HTR-8/SVneo (cell line): ENCODE data around the gene UBE2L3.
"Not testable (repeated sequence)": the region's sequence is repeated elsewhere in the genome, so short reads cannot be mapped to it uniquely, and the experiment has no call there.

Experiments used
- DNase-seq: peaks from one replicate; pipeline ENCODE4 v3.0.0; 2011; ENCODE audit warnings: low spot score, mixed read lengths; ENCODE audit not compliant: insufficient read length
- FAIRE-seq: peaks from 2 replicates; lab custom pipeline; 2011; peaks lifted over from hg19 to GRCh38; lab: Jason Lieb, UNC

The UBE2L3 gene

DNA sequence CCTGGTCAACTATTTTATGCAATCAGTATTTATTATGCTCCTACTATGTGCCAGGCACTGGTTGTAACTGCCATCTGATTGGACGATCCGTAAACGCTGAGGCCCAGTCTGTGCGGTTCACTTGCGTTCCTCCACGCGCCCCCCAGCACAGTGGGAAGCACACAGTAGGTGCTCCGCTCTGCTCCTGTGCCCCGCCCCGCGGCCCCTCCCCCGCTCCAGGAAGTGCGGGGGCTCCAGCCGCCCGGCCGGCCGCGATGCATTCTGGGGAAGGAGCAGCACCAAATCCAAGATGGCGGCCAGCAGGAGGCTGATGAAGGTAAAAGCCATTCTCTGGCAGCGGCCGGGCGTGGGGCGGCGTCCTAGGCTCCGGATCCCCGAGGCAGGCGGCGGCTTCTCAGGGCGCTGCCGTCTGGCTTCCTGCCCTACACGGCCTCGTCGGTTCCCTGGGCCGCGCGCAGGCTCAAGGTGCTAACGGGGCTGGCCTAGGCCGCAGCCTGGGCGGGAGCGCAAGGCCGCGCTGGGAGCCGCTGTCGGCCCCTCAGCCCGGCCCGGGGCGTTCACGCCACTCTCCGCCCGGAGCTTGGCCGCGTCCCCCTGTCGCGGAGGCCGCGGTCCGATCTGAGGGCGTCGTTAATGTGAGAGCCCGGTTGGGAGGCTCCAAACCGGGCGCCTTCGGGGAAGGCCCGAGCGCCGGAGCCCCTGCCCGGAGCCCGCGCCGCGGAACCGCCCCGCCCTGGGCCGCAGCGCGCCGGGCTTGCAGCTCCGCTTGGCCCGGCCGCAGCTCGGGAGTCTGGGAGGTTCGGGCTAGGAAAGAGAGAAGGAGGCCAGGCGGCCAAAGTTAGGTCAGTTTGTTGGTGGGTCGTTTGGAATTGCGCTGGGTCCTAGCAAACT, at the start of gene UBE2L3:
TSS of gene UBE2L3 (plus strand) at position 259 of the 891 bp plus-strand sequence. CDS start at position 290, 31 bp downstream.
- FAIRE-seq (no peak), DNase-seq (peak; percentile 75)

GRCh38 chr22:21526705-21527500, 40.6 kb upstream of the UBE2L3 start:
- FAIRE-seq, DNase-seq: not testable (repeated sequence)

DNA sequence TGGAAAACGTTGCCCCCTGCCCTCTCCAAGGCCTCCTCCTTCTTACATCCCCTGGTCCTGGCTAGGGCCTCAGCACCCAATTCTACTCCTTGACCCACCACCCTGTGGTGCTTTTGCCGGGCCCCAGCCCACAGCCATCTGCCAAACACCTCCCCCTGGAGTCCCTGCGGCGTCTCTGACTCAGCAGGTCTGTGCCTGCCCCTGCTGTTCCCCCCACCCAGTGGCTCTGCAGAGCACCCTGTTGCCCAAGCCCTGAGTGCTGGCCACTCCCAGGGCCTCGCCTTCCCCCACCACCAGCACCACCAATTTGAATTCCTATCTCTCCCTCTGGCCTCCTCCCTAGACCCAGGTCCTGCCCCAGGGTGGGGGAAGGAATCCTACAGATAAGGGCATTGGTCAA, 36.0 kb upstream of the UBE2L3 start:
- not testable (repeated sequence) for FAIRE-seq, DNase-seq

- FAIRE-seq, DNase-seq: not testable (repeated sequence)
Measured at GRCh38 chr22:21532863-21533648, 34.5 kb upstream of the UBE2L3 start.

DNA sequence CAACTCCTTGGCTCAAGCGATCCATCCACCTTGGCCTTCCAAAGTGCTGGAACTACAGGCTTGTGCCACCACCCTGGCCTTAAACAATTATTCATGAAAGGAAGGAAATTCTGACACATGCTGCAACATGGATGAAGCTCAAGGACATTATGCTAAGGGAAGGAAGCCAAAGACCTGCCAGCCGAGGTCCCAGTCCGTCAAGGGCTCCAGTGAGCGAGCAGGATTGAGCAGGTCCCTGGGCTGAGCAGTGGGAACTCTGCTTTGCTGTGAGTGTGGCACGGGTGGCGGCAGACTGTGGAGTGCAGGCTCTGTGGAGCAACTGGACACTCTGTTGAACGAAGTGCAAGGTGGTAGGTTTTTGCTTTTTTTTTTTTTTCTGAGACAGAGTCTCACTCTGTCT, 27.7 kb upstream of the UBE2L3 start:
- not testable (repeated sequence) for FAIRE-seq, DNase-seq

GRCh38 chr22:21544432-21545322, 22.8 kb upstream of the UBE2L3 start:
- not testable (repeated sequence) for DNase-seq, FAIRE-seq

DNA sequence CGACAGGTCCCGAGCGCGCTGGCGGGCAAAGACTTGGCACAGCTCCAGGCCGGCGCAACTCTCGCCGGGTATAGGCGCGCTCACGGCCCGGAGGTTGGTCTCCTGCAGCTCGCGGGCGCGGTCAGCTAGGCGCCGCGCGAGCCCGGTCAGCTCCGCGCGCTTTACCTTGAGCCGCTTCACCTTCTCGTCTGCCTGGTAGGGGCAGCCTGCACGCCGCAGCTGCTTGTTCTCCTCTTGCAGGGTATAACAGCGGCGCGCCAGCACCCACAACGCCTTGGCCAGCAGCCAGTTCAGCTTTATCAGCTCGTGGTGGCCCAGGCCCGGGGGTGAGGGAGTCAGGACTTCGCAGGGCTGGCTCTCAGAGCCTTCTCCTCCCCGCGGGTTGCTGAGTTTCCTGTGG, 18.0 kb upstream of the UBE2L3 start:
- FAIRE-seq, DNase-seq: not testable (repeated sequence)

DNA sequence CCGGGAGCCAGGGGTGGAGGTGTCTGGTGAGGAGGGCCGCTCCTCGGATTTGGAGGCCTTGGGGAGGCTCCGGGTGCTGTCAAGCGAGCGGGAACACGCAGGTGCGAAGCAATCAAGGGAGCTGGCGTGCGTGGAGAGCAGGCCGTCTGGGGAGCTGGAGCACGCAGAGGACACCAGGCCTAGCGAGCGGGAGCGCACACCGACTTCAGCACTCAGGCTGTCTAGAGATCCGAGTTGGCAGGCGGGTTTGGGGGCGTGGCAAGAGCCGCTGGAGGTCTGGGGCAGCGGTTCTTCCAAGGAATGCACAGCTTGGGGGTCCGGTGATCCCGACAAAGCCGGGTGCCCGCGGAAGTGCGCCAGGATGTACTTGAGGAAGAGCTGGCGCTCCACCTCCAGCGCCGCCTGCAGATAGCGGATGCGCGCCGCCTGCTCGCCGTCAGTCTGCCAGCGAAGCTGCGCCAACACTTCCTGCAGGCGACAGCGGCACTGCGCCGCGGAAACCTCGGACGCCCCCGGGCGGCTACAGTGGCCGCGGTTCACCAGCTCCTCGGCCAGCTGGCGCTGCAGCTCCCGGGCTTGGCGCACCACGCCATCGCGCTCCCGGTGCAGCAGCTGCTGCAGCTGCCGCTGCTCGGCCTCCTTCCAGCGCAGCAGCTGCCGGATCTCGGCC, 17.4 kb upstream of the UBE2L3 start:
- not testable (repeated sequence) for DNase-seq, FAIRE-seq

DNA sequence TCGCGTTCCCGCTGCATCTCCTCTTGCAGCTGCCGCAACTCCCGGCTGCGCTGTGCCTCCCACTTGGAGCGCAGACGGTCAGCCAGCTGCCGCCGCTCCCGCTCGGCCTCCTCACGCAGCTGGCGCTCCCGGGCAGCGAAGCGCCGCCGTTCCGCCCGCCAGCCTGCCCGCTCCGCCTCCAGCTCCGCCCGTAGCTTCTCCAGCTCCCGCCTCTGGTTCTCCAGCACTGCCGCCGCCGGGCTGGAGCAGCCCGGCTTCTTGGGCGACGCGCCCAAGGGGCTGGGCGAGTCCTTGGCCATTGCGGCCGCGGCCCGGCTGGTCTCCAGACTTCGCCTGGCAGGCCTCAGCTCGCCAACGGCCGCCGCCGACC, 16.9 kb upstream of the UBE2L3 start:
- not testable (repeated sequence) for FAIRE-seq, DNase-seq

DNA sequence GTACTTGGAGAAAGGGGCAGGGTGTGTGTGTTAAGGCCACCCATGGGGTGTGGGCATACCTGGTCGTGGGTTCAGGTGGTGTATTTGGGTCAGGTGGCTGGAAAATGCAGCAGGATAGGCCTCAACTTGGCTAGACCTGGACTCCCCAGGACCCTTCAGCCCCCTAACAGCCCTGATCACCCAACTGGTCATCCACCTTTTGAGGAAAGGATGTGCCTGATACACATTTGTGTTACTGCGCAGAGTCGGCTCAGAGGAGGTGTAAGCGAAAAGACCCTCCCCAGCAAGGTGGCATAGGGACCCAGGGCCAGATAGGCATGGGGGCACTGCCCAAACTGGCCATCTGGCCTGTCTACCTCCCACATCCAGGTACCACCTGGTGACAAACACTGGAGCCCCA, 16.2 kb upstream of the UBE2L3 start, which contains the start of gene RIMBP3C:
TSS of gene RIMBP3C (minus strand) at position 101 of the 400 bp plus-strand sequence. CDS start 485 bp downstream, outside the sequence.
- not testable (repeated sequence) for FAIRE-seq, DNase-seq

DNA sequence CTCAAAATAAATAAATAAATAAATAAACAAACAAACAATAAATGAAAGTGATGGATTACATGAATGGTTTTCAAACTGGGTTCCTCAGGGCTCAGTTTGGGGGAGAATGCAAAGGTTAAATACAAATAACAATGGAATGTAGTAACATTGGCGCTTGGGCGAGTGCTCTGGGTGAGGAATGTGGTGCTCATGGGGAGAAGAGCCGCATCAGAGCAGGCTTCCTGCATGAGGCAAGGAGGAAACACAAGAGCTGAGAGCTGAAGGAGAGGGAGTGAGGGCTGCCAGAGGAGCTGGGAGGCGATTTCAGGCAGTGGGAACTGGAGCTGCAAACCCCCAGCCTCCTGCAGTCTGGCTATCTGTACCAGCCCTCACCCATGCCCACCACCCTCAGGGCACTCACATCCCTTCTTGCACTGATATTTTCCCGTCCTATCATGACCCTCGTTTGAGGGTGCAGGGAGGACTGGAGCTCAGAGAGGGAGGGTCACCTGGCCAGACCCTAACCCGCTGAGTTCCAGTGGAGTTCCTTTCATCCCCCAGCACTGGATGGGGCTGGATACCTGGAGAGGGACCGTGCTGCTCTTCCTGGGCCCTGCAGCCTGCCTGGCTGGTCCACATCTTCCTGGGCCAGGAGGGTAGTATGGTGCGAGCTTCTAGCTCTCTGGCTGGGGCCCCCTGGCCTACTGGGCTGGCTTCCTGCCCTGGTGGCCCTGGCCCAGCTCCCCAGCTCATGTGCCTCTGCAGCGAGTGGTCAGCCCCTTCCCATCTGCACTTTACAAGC, 8.0 kb upstream of the UBE2L3 start:
- not testable (repeated sequence) for FAIRE-seq, DNase-seq

DNA sequence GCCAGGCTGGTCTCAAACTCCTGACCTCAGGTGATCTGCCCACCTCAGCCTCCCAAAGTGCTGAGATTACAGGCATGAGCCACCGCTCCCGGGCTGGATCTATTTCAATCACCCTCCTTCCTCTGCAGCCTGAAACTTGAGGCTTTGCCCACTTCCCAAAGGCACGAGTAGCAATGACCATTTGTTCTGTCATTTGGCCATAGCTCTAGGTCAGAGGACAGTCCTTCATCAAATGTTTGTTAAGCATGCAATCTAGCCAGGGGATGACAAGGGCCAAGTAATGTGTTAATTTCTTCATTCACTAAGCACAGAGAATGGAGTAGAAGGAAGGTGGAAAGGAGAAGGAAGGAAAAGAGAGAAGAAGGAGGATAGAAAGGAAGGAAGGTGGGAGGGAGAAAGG, 6.9 kb upstream of the UBE2L3 start:
- not testable (repeated sequence) for FAIRE-seq, DNase-seq

- FAIRE-seq: no peak
- no peak for DNase-seq
Measured at GRCh38 chr22:21563912-21564311, 3.6 kb upstream of the UBE2L3 start.

DNA sequence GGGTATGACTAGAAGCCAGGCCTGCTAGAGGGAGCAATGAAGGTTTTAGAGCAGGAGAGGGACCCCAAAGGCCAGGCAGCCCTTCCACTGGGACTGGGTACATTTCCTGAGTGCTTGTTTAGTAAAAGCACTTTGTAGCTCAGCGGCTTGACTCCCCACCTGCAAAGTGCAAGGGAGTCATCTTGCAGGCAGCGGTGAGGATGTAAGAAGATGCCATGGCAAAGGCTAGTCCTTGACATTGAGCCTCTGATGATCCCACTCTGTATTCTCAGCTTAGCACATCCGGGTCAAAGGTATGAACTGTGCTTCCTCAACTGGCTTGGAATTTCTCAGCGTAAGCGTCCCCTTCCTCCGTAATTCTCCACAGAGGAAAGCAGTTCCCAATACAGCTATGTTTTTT, 3.1 kb upstream of the UBE2L3 start:
- FAIRE-seq: no peak

DNA sequence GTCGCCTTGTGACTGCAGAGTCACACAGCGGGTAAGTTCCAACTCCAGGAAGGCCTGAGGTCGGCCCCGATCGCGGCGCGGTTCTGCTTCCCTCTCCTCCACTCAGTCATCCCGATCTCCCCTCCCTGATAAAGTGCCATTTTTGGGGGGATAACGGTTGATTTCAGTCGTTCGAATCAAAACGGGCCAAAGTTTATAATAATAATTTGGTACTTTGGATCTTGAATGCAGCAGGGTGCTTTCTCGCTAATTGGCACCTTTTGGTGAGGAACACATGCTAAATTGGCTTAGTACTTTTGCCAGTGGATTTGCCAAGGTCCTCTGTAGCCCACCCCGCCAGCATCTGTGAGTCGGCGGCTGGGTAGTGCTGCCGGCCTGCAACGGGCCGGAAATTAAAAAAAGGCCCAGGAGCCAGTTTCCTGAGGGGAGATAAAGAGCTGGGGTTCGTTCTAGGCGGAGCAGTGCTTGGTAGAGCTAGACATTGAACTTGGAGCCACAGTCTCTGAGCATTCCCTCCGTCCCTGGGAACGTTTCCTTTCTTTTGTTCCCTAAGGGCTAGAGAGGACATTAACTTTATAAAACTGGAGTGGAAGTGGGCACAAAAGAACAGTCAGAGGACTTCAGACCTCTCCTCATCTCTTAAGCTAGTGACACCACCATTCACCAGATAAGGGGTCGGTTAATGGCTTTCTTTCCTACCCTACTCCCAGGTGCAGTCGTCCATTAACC, 997 bp downstream of the UBE2L3 start:
- DNase-seq: peak; percentile 15
- FAIRE-seq: no peak

More for the DNA sequence above, 3.1 kb upstream of the UBE2L3 start:
- DNase-seq: no peak

- DNase-seq, FAIRE-seq: not testable (repeated sequence)
Measured at GRCh38 chr22:21569076-21569427, 1.5 kb downstream of the UBE2L3 start.
